Glutamatergic neuron (in vitro differentiated cells): Measurements from ENCODE around the gene TRMT10B. TPM values are rescaled to one million over a fixed set of nuclear protein-coding genes. Genes with fewer than 3 reads are reported as not detected.

Experiments used
- DNase-seq: peaks from one replicate; pipeline ENCODE4 v3.0.0; 2022
- H3K27ac Mint-ChIP-seq: one replicate; pipeline ENCODE4 v1.8.0; 2020; ENCODE audit warnings: mild to moderate bottlenecking, mixed read lengths, inconsistent platforms; ENCODE audit not compliant: unreplicated experiment
- H3K27me3 Mint-ChIP-seq: one replicate; pipeline ENCODE4 v1.8.0; 2020; ENCODE audit warnings: mild to moderate bottlenecking, moderate library complexity, mixed read lengths, inconsistent platforms; ENCODE audit not compliant: unreplicated experiment
- H3K36me3 Mint-ChIP-seq: one replicate; pipeline ENCODE4 v1.8.0; 2020; ENCODE audit warnings: mild to moderate bottlenecking, mixed read lengths, inconsistent platforms; ENCODE audit not compliant: unreplicated experiment
- H3K4me1 Mint-ChIP-seq: one replicate; pipeline ENCODE4 v1.8.0; 2020; ENCODE audit warnings: mild to moderate bottlenecking, low read depth, mixed read lengths, inconsistent platforms; ENCODE audit not compliant: unreplicated experiment
- H3K4me3 Mint-ChIP-seq: one replicate; pipeline ENCODE4 v1.8.0; 2020; ENCODE audit warnings: mild to moderate bottlenecking, mixed read lengths, inconsistent platforms; ENCODE audit not compliant: unreplicated experiment
- H3K9me3 Mint-ChIP-seq: one replicate; pipeline ENCODE4 v1.8.0; 2020; ENCODE audit warnings: mild to moderate bottlenecking, moderate library complexity, mixed read lengths, inconsistent platforms; ENCODE audit not compliant: unreplicated experiment
- CTCF ChIP-seq: fragments of 200-600 bp; sonication (generic); IDR thresholded peaks from one replicate; pipeline ENCODE4 v1.5.0; 2021; ENCODE audit not compliant: partially characterized antibody, unreplicated experiment
- total RNA-seq: library from RNA; stranded (reverse); fragmentation: NEBNext Ultra II Directional; extraction: Animal tissue kit (Norgen Biotek cat#: 25700); gene quantifications from one replicate; pipeline ENCODE4 v1.2.1, GENCODE V29; 2021; ENCODE audit not compliant: unreplicated experiment

Gene TRMT10B
- total RNA-seq, 1 donor from 2014 or later: 8.8 TPM

GRCh38 chr9:37787059-37787458 is 33.5 kb downstream of the TRMT10B start:
- H3K27me3 Mint-ChIP-seq: peaks cover 5% of the 10 kb centered on the region
- peaks cover 12% of the 10 kb centered on the region for H3K4me1 Mint-ChIP-seq
- H3K36me3 Mint-ChIP-seq: no peaks in the 10 kb centered on the region
- peaks cover 14% of the 10 kb centered on the region for H3K9me3 Mint-ChIP-seq
- no peak for TF ChIP-seq CTCF
- no peak overlapping the region for H3K27ac Mint-ChIP-seq
- no peak for DNase-seq
- H3K4me3 Mint-ChIP-seq: no peak overlapping the region

DNA sequence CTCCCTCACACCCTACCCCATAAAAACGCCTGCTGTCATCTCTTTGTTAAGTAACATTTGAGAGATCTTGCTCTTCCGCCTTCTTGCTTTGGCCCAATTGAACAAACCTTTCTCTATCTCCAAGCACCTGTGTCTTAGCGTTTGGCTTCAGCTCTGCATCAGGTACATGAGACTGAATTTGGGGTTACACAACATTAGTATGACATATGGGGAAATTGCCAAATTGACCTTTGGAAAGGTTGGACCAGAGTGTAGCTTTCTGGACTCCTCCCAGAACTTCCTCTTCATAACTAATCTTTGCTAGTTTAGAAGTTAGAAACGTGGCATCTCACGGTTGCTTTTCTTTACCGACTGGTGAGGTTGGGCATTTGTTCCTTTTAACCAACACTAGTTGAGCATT is 34.7 kb downstream of the TRMT10B start:
- Mint-ChIP-seq H3K9me3 (peaks cover 12% of the 10 kb centered on the region), H3K27ac (no peak overlapping the region), H3K36me3 (no peaks in the 10 kb centered on the region), H3K27me3 (peaks cover 5% of the 10 kb centered on the region), H3K4me1 (peaks cover 4% of the 10 kb centered on the region), H3K4me3 (no peak overlapping the region)
- no peak for TF ChIP-seq CTCF
- no peak for DNase-seq

DNA sequence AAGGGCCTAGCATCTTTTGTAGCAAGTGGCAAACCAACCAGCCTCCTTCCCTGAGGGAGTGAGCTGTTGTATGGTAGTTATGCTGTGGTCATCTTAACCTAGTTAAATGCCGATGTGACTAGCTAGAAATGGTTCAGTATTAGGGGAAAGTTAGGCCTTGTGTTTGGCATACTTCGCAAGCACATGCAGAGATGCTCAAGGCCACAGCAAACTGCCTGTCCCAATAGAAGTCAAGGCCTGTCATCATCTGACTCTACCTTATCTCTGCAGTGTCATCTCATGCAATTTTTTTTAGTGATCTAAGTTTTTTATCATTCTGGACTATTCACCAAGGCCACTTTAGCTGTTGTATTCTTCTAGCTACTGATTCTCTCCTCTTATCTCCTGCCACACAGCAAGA is 36.5 kb downstream of the TRMT10B start:
- Mint-ChIP-seq H3K27me3 (peaks cover 5% of the 10 kb centered on the region), H3K4me3 (no peak overlapping the region), H3K27ac (no peak overlapping the region), H3K36me3 (no peaks in the 10 kb centered on the region), H3K4me1 (peaks cover 4% of the 10 kb centered on the region), H3K9me3 (peaks cover 5% of the 10 kb centered on the region)
- TF ChIP-seq CTCF: no peak
- DNase-seq: no peak

DNA sequence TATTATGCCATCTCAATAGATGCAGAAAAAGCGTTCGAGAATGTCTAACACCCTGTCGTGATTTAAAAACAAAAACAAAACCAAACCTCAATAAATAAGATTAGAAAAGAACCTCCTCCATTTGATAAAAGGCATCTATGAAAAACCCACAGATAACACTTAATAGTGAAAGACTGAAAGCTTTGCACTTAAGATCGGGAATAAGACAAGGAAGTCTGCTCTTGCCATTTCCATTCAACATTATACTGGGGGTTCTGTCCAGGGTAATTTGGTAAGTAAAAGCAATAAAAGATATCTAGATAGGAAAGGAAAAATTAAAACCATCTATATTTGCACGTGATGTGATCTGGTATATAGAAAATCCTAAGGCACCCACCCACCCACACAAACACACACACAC is 38.5 kb downstream of the TRMT10B start:
- H3K9me3 Mint-ChIP-seq: no peaks in the 10 kb centered on the region

GRCh38 chr9:37796232-37796631 is 42.6 kb downstream of the TRMT10B start:
- no peak for TF ChIP-seq CTCF
- H3K27ac Mint-ChIP-seq: no peak overlapping the region
- no peak for DNase-seq
- H3K36me3 Mint-ChIP-seq: peaks cover 8% of the 10 kb centered on the region
- peaks cover 2% of the 10 kb centered on the region for H3K27me3 Mint-ChIP-seq
- no peaks in the 10 kb centered on the region for H3K4me1 Mint-ChIP-seq
- H3K4me3 Mint-ChIP-seq: no peak overlapping the region
- H3K9me3 Mint-ChIP-seq: peaks cover 5% of the 10 kb centered on the region

More for the DNA sequence above, 38.5 kb downstream of the TRMT10B start:
- Mint-ChIP-seq H3K4me3 (no peak overlapping the region), H3K4me1 (no peaks in the 10 kb centered on the region), H3K36me3 (no peaks in the 10 kb centered on the region), H3K27me3 (no peaks in the 10 kb centered on the region), H3K27ac (no peak overlapping the region)
- TF ChIP-seq CTCF: no peak
- DNase-seq: no peak
